PC-9 (cell line): ENCODE data around the gene TACSTD2.

ENCODE experiments used
- EZH2 ChIP-seq: fragments of 200-600 bp; sonication (generic); IDR thresholded peaks from 2 replicates; pipeline ENCODE4 v1.8.0; 2017; ENCODE audit warnings: antibody characterized with exemption, low read depth
- TF ChIP-seq, protein P1 (sequence below): fragments of 200-600 bp; sonication (generic); conservative IDR thresholded peaks from 2 replicates; pipeline ENCODE4 v1.6.1; 2017; ENCODE audit warnings: mixed run types, antibody characterized with exemption, mild to moderate bottlenecking, moderate library complexity

- TF ChIP-seq, protein P1, sequence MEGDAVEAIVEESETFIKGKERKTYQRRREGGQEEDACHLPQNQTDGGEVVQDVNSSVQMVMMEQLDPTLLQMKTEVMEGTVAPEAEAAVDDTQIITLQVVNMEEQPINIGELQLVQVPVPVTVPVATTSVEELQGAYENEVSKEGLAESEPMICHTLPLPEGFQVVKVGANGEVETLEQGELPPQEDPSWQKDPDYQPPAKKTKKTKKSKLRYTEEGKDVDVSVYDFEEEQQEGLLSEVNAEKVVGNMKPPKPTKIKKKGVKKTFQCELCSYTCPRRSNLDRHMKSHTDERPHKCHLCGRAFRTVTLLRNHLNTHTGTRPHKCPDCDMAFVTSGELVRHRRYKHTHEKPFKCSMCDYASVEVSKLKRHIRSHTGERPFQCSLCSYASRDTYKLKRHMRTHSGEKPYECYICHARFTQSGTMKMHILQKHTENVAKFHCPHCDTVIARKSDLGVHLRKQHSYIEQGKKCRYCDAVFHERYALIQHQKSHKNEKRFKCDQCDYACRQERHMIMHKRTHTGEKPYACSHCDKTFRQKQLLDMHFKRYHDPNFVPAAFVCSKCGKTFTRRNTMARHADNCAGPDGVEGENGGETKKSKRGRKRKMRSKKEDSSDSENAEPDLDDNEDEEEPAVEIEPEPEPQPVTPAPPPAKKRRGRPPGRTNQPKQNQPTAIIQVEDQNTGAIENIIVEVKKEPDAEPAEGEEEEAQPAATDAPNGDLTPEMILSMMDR, result no peak
- TF ChIP-seq EZH2, result no peak
Observed at GRCh38 chr1:58548371-58548770, 28.7 kb downstream of the TACSTD2 start.
